ENCODE measurements around the gene PHACTR1. TPM values are rescaled to one million over a fixed set of nuclear protein-coding genes. Genes with fewer than 3 reads are reported as not detected.
A peak's percentile ranks its signal among the peaks of the same experiment; 100 is the strongest.
"Not testable (repeated sequence)": the region's sequence is repeated elsewhere in the genome, so short reads cannot be mapped to it uniquely, and the experiment has no call there.

Gene PHACTR1
- total and polyA plus RNA-seq, 2 experiments from 2014 or later = 11.2 to 33.9 TPM

GRCh38 chr6:12939314-12939713, 222.7 kb downstream of the PHACTR1 start:
- Histone ChIP-seq H3K27me3 (no peaks in the 10 kb centered on the region), H3K27ac (no peak overlapping the region), H3K36me3 (no peaks in the 10 kb centered on the region), H3K9me3 (ENCODE audit: low read depth) (no peaks in the 10 kb centered on the region), H3K4me1 (ENCODE audit: low read depth) (peaks cover 17% of the 10 kb centered on the region), H3K4me3 (no peak overlapping the region)
- peak in 1 of 2 donors; percentile 76 for DNase-seq (ENCODE audit: low read depth in 1 of 2, low spot score in 1 of 2)
- TF ChIP-seq, protein P1, sequence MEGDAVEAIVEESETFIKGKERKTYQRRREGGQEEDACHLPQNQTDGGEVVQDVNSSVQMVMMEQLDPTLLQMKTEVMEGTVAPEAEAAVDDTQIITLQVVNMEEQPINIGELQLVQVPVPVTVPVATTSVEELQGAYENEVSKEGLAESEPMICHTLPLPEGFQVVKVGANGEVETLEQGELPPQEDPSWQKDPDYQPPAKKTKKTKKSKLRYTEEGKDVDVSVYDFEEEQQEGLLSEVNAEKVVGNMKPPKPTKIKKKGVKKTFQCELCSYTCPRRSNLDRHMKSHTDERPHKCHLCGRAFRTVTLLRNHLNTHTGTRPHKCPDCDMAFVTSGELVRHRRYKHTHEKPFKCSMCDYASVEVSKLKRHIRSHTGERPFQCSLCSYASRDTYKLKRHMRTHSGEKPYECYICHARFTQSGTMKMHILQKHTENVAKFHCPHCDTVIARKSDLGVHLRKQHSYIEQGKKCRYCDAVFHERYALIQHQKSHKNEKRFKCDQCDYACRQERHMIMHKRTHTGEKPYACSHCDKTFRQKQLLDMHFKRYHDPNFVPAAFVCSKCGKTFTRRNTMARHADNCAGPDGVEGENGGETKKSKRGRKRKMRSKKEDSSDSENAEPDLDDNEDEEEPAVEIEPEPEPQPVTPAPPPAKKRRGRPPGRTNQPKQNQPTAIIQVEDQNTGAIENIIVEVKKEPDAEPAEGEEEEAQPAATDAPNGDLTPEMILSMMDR (IDR thresholded peaks at IDR 0.05; ENCODE audit: low read depth, low read length) = no peak

GRCh38 chr6:12941422-12941821, 224.9 kb downstream of the PHACTR1 start:
- Histone ChIP-seq H3K27ac (peak overlapping the region; percentile 65), H3K9me3 (ENCODE audit: low read depth) (no peaks in the 10 kb centered on the region), H3K4me1 (ENCODE audit: low read depth) (peaks cover 17% of the 10 kb centered on the region), H3K27me3 (no peaks in the 10 kb centered on the region), H3K36me3 (no peaks in the 10 kb centered on the region), H3K4me3 (no peak overlapping the region)
- peak; percentile 25 to 80 for DNase-seq (ENCODE audit: low read depth in 1 of 2, low spot score in 1 of 2)
- TF ChIP-seq, protein P1 (IDR thresholded peaks at IDR 0.05; ENCODE audit: low read depth, low read length) = no peak

DNA sequence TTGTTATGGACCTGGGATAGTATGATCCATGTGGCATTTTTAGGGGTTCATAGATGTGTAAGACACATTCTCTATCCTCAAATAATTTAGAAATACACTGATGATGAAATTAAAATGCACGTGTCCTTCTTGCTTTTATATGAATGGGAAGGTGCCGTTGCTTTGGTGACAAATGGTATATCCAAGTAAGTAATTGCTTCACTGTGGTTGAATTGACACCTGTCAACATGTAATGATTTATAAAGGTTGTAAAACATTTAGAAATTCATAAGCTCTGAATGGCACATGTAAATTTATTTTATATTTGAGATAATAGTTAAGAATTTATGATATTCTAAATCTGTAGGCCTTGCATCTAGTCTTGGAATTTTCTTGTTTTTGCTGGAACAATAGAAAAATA, 227.0 kb downstream of the PHACTR1 start:
- TF ChIP-seq, protein P1 (IDR thresholded peaks at IDR 0.05; ENCODE audit: low read depth, low read length) = no peak
- Histone ChIP-seq H3K9me3 (ENCODE audit: low read depth) (no peaks in the 10 kb centered on the region), H3K4me1 (ENCODE audit: low read depth) (peaks cover 17% of the 10 kb centered on the region)

GRCh38 chr6:12944001-12944400, 227.4 kb downstream of the PHACTR1 start:
- H3K27ac ChIP-seq = no peak overlapping the region
- no peak for DNase-seq (ENCODE audit: low read depth in 1 of 2, low spot score in 1 of 2)
- H3K9me3 ChIP-seq (ENCODE audit: low read depth) = no peaks in the 10 kb centered on the region
- H3K4me1 ChIP-seq (ENCODE audit: low read depth) = peaks cover 17% of the 10 kb centered on the region
- TF ChIP-seq, protein P1 (IDR thresholded peaks at IDR 0.05; ENCODE audit: low read depth, low read length) = no peak
- H3K4me3 ChIP-seq = no peak overlapping the region
- H3K27me3 ChIP-seq = no peaks in the 10 kb centered on the region
- H3K36me3 ChIP-seq = no peaks in the 10 kb centered on the region

More for the DNA sequence above, 227.0 kb downstream of the PHACTR1 start:
- no peak for DNase-seq (ENCODE audit: low read depth in 1 of 2, low spot score in 1 of 2)
- Histone ChIP-seq H3K27me3 (no peaks in the 10 kb centered on the region), H3K27ac (no peak overlapping the region), H3K36me3 (no peaks in the 10 kb centered on the region), H3K4me3 (no peak overlapping the region)

GRCh38 chr6:12944528-12944927, 228.0 kb downstream of the PHACTR1 start:
- not testable (repeated sequence) for H3K27ac ChIP-seq; H3K9me3 ChIP-seq (ENCODE audit: low read depth); H3K36me3 ChIP-seq; H3K4me3 ChIP-seq; DNase-seq (ENCODE audit: low read depth in 1 of 2, low spot score in 1 of 2); H3K27me3 ChIP-seq
- peaks cover 17% of the 10 kb centered on the region for H3K4me1 ChIP-seq (ENCODE audit: low read depth)

DNA sequence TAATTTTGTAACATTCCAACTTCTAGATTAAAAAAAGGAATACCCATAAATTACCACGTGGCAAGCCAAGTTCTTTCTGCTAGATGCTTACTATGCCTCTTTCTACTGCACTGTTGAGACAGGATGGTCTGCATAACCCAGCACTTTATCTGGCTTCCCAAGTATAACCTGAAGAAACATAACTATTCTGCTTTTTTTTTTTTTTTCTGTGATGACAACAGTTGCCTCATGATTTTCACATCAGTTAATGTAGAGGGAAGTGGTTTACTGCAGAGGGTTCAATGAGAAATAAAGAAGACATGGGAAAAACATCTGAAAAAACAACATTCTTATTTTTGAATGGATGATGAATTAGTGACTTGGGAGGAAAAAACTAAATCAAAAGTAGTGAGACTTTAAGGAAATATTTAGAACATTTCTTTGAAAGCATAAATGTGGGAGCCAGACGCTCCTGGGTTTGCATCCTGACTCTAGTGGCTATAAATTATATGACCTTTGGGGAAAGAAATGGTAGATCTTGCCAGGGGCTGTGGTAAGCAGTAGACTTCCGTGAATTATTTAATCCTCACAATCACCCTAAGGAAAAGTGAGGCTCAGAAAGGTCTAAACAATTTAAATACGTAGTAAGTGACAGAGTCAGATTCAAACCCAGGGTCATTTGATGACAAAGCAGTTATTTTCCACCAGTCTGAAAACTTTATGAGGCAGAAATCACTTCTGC, 230.7 kb downstream of the PHACTR1 start:
- no peak for DNase-seq (ENCODE audit: low read depth in 1 of 2, low spot score in 1 of 2)
- H3K36me3 ChIP-seq = no peaks in the 10 kb centered on the region
- H3K4me3 ChIP-seq = no peak overlapping the region
- H3K27me3 ChIP-seq = no peaks in the 10 kb centered on the region
- no peaks in the 10 kb centered on the region for H3K9me3 ChIP-seq (ENCODE audit: low read depth)
- peaks cover 8% of the 10 kb centered on the region for H3K4me1 ChIP-seq (ENCODE audit: low read depth)
- TF ChIP-seq, protein P1 (IDR thresholded peaks at IDR 0.05; ENCODE audit: low read depth, low read length) = no peak
- H3K27ac ChIP-seq = no peak overlapping the region
